Spleen (tissue), 7 donors: Measurements from ENCODE around the gene PEAK1.

Experiments used
- CTCF ChIP-seq, 11 experiments: fragments of 200-600 bp in 7 of 11; fragments of 450-650 bp in 4 of 11; sonication (generic) in 4 of 11; IDR thresholded peaks in 8 of 11; conservative IDR thresholded peaks in 3 of 11; 1 replicate in 7 of 11; 2 replicates in 4 of 11; pipeline versions ENCODE4 v1.4.0 to v1.8.0; 2016 to 2021; ENCODE audit warnings: antibody characterized with exemption in 11 of 11, inconsistent platforms in 4 of 11, mild to moderate bottlenecking in 1 of 11
- POLR2A ChIP-seq, 3 donors: fragments of 450-650 bp; IDR thresholded peaks; one replicate each; pipeline ENCODE4 v1.5.1; 2017; ENCODE audit warnings: antibody characterized with exemption in 3 of 3, mild to moderate bottlenecking in 1 of 3
- POLR2AphosphoS5 ChIP-seq, 3 donors: sonication (generic); formaldehyde crosslinking; IDR thresholded peaks; one replicate each; pipeline ENCODE4 v1.5.1; 2017; ENCODE audit warnings: antibody characterized with exemption in 3 of 3
- donor health status: DM: no; HTN: no; CAD: no; lungs with moderate emphysema.
- donor health status: DM: no; HTN: no; CAD: no.
- donor health status: DM: no; HTN: no; CAD: no.

- TF ChIP-seq POLR2AphosphoS5 (IDR thresholded peaks at IDR 0.05) (peak in 1 of 3 donors; percentile 5), CTCF (IDR thresholded peaks at IDR 0.05 in 8 of 11, conservative IDR thresholded peaks at IDR 0.05 in 3 of 11) (no peak), POLR2A (IDR thresholded peaks at IDR 0.05) (no peak)
These were observed 350.3 kb downstream of the PEAK1 start for GRCh38 chr15:77069521-77070121.
